HCT116 (cell line): ENCODE results near the gene CRY2.

ENCODE experiments used
- ELF1 ChIP-seq: IDR thresholded peaks from 2 replicates; pipeline ENCODE4 v1.6.1; 2012; ENCODE audit warnings: low read depth, borderline replicate concordance
- FOSL1 ChIP-seq: IDR thresholded peaks from 2 replicates; pipeline ENCODE4 v1.6.1; 2012; ENCODE audit warnings: low read depth
- POLR2A ChIP-seq: IDR thresholded peaks from 2 replicates; pipeline ENCODE4 v1.7.0; 2011; ENCODE audit warnings: borderline replicate concordance; ENCODE audit not compliant: insufficient read depth, insufficient read length; ENCODE audit errors: extremely low read depth
- ZNF274 ChIP-seq: fragments of 200-500 bp; sonication (Bioruptor generic); IDR thresholded peaks from 2 replicates; pipeline ENCODE4 v1.6.1; 2014; ENCODE audit warnings: mild to moderate bottlenecking, low read depth, low read length, inconsistent platforms
- TF ChIP-seq, protein P1 (sequence below), 3 experiments: fragments of 200-600 bp in 1 of 3; sonication (generic) in 1 of 3; IDR thresholded peaks in 2 of 3; conservative IDR thresholded peaks in 1 of 3; 2 replicates each; pipeline ENCODE4 v1.5.1; 2012 to 2017; ENCODE audit warnings: low read depth in 2 of 3, low read length in 2 of 3, antibody characterized with exemption in 1 of 3, borderline replicate concordance in 1 of 3, control low read depth in 1 of 3, mild to moderate bottlenecking in 1 of 3, mixed read lengths in 1 of 3, mixed run types in 1 of 3, moderate library complexity in 1 of 3; ENCODE audit not compliant: insufficient read depth in 1 of 3
- TF ChIP-seq, protein P2 (sequence below): IDR thresholded peaks from 2 replicates; pipeline ENCODE4 v1.6.1; 2012

DNA sequence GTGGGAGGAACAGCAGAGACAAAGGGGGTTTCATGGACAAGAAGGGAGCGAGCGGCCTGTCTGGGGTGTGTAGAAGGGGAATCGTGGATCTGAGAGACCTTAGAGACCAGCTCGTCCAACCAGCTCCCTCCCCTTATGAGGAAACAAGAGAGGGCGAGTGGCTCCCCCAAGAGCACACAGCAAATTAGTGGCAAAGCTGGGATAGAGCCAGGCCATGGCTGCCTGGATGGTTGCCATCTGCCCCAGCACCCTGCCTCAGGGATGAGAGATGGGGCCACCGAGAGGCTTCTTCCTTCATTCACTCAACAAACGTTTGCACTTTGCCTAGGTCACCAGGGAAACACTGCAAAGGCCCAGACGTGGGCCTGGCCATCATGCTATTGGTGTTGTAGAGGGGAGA is 42.3 kb downstream of the CRY2 start:
- TF ChIP-seq, protein P1, sequence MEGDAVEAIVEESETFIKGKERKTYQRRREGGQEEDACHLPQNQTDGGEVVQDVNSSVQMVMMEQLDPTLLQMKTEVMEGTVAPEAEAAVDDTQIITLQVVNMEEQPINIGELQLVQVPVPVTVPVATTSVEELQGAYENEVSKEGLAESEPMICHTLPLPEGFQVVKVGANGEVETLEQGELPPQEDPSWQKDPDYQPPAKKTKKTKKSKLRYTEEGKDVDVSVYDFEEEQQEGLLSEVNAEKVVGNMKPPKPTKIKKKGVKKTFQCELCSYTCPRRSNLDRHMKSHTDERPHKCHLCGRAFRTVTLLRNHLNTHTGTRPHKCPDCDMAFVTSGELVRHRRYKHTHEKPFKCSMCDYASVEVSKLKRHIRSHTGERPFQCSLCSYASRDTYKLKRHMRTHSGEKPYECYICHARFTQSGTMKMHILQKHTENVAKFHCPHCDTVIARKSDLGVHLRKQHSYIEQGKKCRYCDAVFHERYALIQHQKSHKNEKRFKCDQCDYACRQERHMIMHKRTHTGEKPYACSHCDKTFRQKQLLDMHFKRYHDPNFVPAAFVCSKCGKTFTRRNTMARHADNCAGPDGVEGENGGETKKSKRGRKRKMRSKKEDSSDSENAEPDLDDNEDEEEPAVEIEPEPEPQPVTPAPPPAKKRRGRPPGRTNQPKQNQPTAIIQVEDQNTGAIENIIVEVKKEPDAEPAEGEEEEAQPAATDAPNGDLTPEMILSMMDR (IDR thresholded peaks at IDR 0.05 in 2 of 3, conservative IDR thresholded peaks at IDR 0.05 in 1 of 3; ENCODE audit: borderline replicate concordance in 1 of 3, insufficient read depth in 1 of 3, low read depth in 2 of 3, low read length in 2 of 3) = no peak
- TF ChIP-seq POLR2A (no peak), ELF1 (no peak), FOSL1 (no peak), ZNF274 (no peak)
- TF ChIP-seq, protein P2, sequence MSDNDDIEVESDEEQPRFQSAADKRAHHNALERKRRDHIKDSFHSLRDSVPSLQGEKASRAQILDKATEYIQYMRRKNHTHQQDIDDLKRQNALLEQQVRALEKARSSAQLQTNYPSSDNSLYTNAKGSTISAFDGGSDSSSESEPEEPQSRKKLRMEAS = no peak
